GM19351 (cell line): Measurements from ENCODE around the gene APOC1.
A peak's percentile ranks its signal among the peaks of the same experiment; 100 is the strongest.
"Not testable (repeated sequence)": the region's sequence is repeated elsewhere in the genome, so short reads cannot be mapped to it uniquely, and the experiment has no call there.

Experiments
- ATAC-seq: cut with Tn5 transposase; IDR thresholded peaks from one replicate; pipeline ENCODE4 v1.9.1; 2021; ENCODE audit warnings: mild to moderate bottlenecking, moderate library complexity; ENCODE audit not compliant: unreplicated experiment

Gene APOC1

GRCh38 chr19:44912854-44913253, 1.6 kb upstream of the APOC1 start:
- ATAC-seq, result no peak

GRCh38 chr19:44913512-44914432, 636 bp upstream of the APOC1 start:
- ATAC-seq, result not testable (repeated sequence)

- ATAC-seq, result no peak
Observed at GRCh38 chr19:44924243-44924725, 9.9 kb downstream of the APOC1 start.

- no peak for ATAC-seq
Observed at GRCh38 chr19:44925114-44925891, 10.9 kb downstream of the APOC1 start.

GRCh38 chr19:44926245-44927077, 12.1 kb downstream of the APOC1 start:
- not testable (repeated sequence) for ATAC-seq

GRCh38 chr19:44927746-44928145, 13.3 kb downstream of the APOC1 start:
- no peak for ATAC-seq

GRCh38 chr19:44930088-44930487, 15.7 kb downstream of the APOC1 start:
- no peak for ATAC-seq

GRCh38 chr19:44931541-44931940, 17.1 kb downstream of the APOC1 start:
- ATAC-seq, result no peak

GRCh38 chr19:44939668-44940067, 25.3 kb downstream of the APOC1 start:
- no peak for ATAC-seq

GRCh38 chr19:44942067-44942571, 27.7 kb downstream of the APOC1 start, which contains the start of gene APOC4:
Gene APOC4 (plus strand): TSS chr19:44942237. CDS start chr19:44942278, 41 bp downstream.
- no peak for ATAC-seq

- peak; percentile 89 for ATAC-seq
Observed at GRCh38 chr19:44943801-44944249, 29.4 kb downstream of the APOC1 start.

GRCh38 chr19:44947041-44947581, 32.7 kb downstream of the APOC1 start:
- ATAC-seq, result no peak

GRCh38 chr19:44948237-44948636, 33.8 kb downstream of the APOC1 start:
- ATAC-seq, result no peak

- no peak for ATAC-seq
Observed at GRCh38 chr19:44948763-44949374, 34.5 kb downstream of the APOC1 start.

- ATAC-seq, result no peak
Observed at GRCh38 chr19:44949550-44949949, 35.1 kb downstream of the APOC1 start.

GRCh38 chr19:44951179-44952159, 37.1 kb downstream of the APOC1 start:
- no peak for ATAC-seq

GRCh38 chr19:44954278-44954648, 39.9 kb downstream of the APOC1 start:
- ATAC-seq, result no peak

- ATAC-seq, result peak; percentile 83
Observed at GRCh38 chr19:44954649-44955504, 40.5 kb downstream of the APOC1 start, which contains the start of gene CLPTM1. Gene CLPTM1 (plus strand): TSS chr19:44955380. CDS start chr19:44955396, 16 bp downstream.
